GM12878 (cell line): ENCODE results near the gene BFSP2. TPM values are rescaled to one million over a fixed set of nuclear protein-coding genes. Genes with fewer than 3 reads are reported as not detected.
"Not testable (repeated sequence)": the region's sequence is repeated elsewhere in the genome, so short reads cannot be mapped to it uniquely, and the experiment has no call there.

Experiments
- ATAC-seq: fragments of 200-7000 bp; cut with Tn5 transposase; 3 replicates; pipeline ENCODE4 v1.9.1; 2020; ENCODE audit warnings: mild to moderate bottlenecking, moderate library complexity
- BruUV-seq: library from RNA; stranded (reverse); fragments of 400-500 nt; replicated peaks from 2 replicates; lab custom pipeline; 2021; lab: Mats Ljungman, UMichigan
- CTCF ChIA-PET: fragments of 300-600 bp; sonication (Branson Sonifier 250); formaldehyde crosslinking; extraction: SDS; loops from one replicate; lab custom pipeline; 2021; ENCODE audit warnings: inconsistent platforms; lab: Yijun Ruan, JAX
- POLR2A ChIA-PET: fragments of 350-600 bp; formaldehyde crosslinking; extraction: SDS; loops from one replicate; lab custom pipeline; 2021; ENCODE audit warnings: inconsistent platforms; lab: Charles Lee
- RAD21 ChIA-PET: fragments of 300-600 bp; sonication (Branson Sonifier 250); formaldehyde crosslinking; loops from one replicate; lab custom pipeline; 2023; ENCODE audit warnings: antibody characterized with exemption; ENCODE audit not compliant: unreplicated experiment; lab: Charles Lee
- SMC1A ChIA-PET: fragments of 300-600 bp; sonication (Branson Sonifier 250); formaldehyde crosslinking; loops from one replicate; lab custom pipeline; 2023; ENCODE audit not compliant: unreplicated experiment, uncharacterized antibody; lab: Charles Lee
- DNase-seq: peaks from one replicate; pipeline ENCODE4 v3.0.0-alpha.2; 2011; ENCODE audit warnings: low read depth, low spot score
- FAIRE-seq: peaks from 3 replicates; lab custom pipeline; 2011; peaks lifted over from hg19 to GRCh38; lab: Jason Lieb, UNC
- H2AFZ ChIP-seq: 2 replicates; pipeline ENCODE4 v1.6.0; 2011; ENCODE audit warnings: low read depth, low read length, control low read depth; ENCODE audit not compliant: control insufficient read depth
- H3K27ac ChIP-seq: 2 replicates; pipeline ENCODE4 v1.5.1; 2011; ENCODE audit warnings: control low read depth; ENCODE audit not compliant: control insufficient read depth, insufficient read depth
- H3K27me3 ChIP-seq, 2 experiments: replicated peaks in 1 of 2; 2 replicates each; pipeline versions ENCODE4 v1.6.0 to v1.6.1; 2011; ENCODE audit warnings: low read length in 1 of 2; ENCODE audit not compliant: control insufficient read depth in 2 of 2, insufficient read depth in 2 of 2
- H3K36me3 ChIP-seq, 2 experiments: 2 replicates each; pipeline ENCODE4 v1.5.1; 2011; ENCODE audit warnings: low read length in 1 of 2; ENCODE audit not compliant: control insufficient read depth in 2 of 2, insufficient read depth in 2 of 2
- H3K4me1 ChIP-seq: 2 replicates; pipeline ENCODE4 v1.6.1; 2011; ENCODE audit warnings: mild to moderate bottlenecking, low read length, moderate library complexity, mixed read lengths; ENCODE audit not compliant: control insufficient read depth, insufficient read depth
- H3K4me2 ChIP-seq: 2 replicates; pipeline ENCODE4 v1.6.0; 2011; ENCODE audit warnings: control low read depth; ENCODE audit not compliant: control insufficient read depth, insufficient read depth
- H3K4me3 ChIP-seq: fragments of 200-600 bp; sonication (generic); 2 replicates; pipeline ENCODE4 v1.5.1; 2016
- H3K79me2 ChIP-seq: 2 replicates; pipeline ENCODE4 v1.6.0; 2011; ENCODE audit warnings: low read length; ENCODE audit not compliant: control insufficient read depth, insufficient read depth
- H3K9ac ChIP-seq: 2 replicates; pipeline ENCODE4 v1.8.0; 2011; ENCODE audit warnings: low read length, control low read depth, mixed read lengths; ENCODE audit not compliant: control insufficient read depth, insufficient read depth
- H3K9me3 ChIP-seq: replicated peaks from 3 replicates; pipeline ENCODE4 v1.5.1; 2011; ENCODE audit warnings: mild to moderate bottlenecking, low read length; ENCODE audit not compliant: control insufficient read depth, insufficient read depth
- H4K20me1 ChIP-seq: 2 replicates; pipeline ENCODE4 v1.6.0; 2011; ENCODE audit not compliant: control insufficient read depth, insufficient read depth
- CBFB ChIP-seq: IDR thresholded peaks from 2 replicates; pipeline ENCODE4 v1.6.1; 2016; ENCODE audit warnings: antibody characterized with exemption, low read depth
- ETV6 ChIP-seq, 2 experiments: fragments of 450-650 bp in 1 of 2; IDR thresholded peaks in 1 of 2; conservative IDR thresholded peaks in 1 of 2; 2 replicates each; pipeline ENCODE4 v1.6.1; 2014; ENCODE audit warnings: antibody characterized with exemption in 1 of 2, borderline replicate concordance in 1 of 2, low read depth in 1 of 2, mild to moderate bottlenecking in 1 of 2, moderate library complexity in 1 of 2
- FOXK2 ChIP-seq: fragments of 450-650 bp; IDR thresholded peaks from 2 replicates; pipeline ENCODE4 v1.6.1; 2017; ENCODE audit warnings: mild to moderate bottlenecking, moderate library complexity
- GABPA ChIP-seq: IDR thresholded peaks from 2 replicates; pipeline ENCODE4 v1.6.1; 2014; ENCODE audit warnings: antibody characterized with exemption, low read depth, mild to moderate bottlenecking, inconsistent platforms
- RAD51 ChIP-seq: fragments of 450-650 bp; IDR thresholded peaks from 2 replicates; pipeline ENCODE4 v1.6.1; 2016; ENCODE audit warnings: moderate library complexity, mild to moderate bottlenecking, inconsistent platforms
- ZZZ3 ChIP-seq: IDR thresholded peaks from 2 replicates; pipeline ENCODE4 v1.6.1; 2011; ENCODE audit warnings: low read depth; ENCODE audit not compliant: control insufficient read depth, insufficient read length
- WGBS: methylation state at CpG from one replicate; pipeline ENCODE4 v1.1.6; 2016; ENCODE audit warnings: low lambda C conversion rate; ENCODE audit not compliant: insufficient replicate concordance, insufficient coverage; ENCODE audit errors: missing lambda C conversion rate; 5-methylcytosine and 5-hydroxymethylcytosine counted together
- in situ Hi-C: fragments of 300-500 bp; cut with MboI; formaldehyde crosslinking; loops from 9 replicates; pipeline ENCODE4 v1.14.3; 2018; ENCODE audit warnings: mixed read lengths
- intact Hi-C: fragments of 100-400 bp; cut with micrococcal nuclease; formaldehyde crosslinking; loops from one replicate; pipeline ENCODE4 v1.14.2; 2022; ENCODE audit not compliant: unreplicated experiment
- polyA plus RNA-seq, 11 experiments: library from polyadenylated mRNA; depleted of rRNA in 4 of 11; unstranded in 6 of 11; stranded (reverse) in 5 of 11; fragments of >200 nt; fragmentation: Nextera tagmentation in 4 of 11; fragmentation: Illumina TruSeq in 1 of 11; extraction: Ambion mirVana in 4 of 11; extraction: Trizol in 1 of 11; gene quantifications; 1 replicate in 1 of 11; 2 replicates in 10 of 11; pipeline versions ENCODE4 v1.2.1 to v1.2.3, GENCODE V29; 2011 to 2016; ENCODE audit warnings: inconsistent platforms in 2 of 11, missing spikeins in 2 of 11, low read depth in 1 of 11
- total RNA-seq, 4 experiments: library from RNA; depleted of rRNA in 3 of 4; stranded (reverse); fragments of >200 nt in 3 of 4; fragmentation: Illumina TruSeq in 1 of 4; extraction: Trizol in 1 of 4; gene quantifications; 2 replicates each; pipeline versions ENCODE4 v1.2.1 to v1.2.3, GENCODE V29; 2013 to 2021
- TF ChIP-seq, protein P1 (sequence below): fragments of 450-650 bp; formaldehyde crosslinking; IDR thresholded peaks from 2 replicates; pipeline ENCODE4 v1.5.0; 2022; ENCODE audit warnings: mild to moderate bottlenecking, missing genetic modification characterization

BFSP2 gene
- total and polyA plus RNA-seq, 10 of the 15 experiments (the other 5 are each of a cell fraction or from before 2014, with no cell fraction given) = 1.5 to 20.4 (median 7.3) TPM

DNA sequence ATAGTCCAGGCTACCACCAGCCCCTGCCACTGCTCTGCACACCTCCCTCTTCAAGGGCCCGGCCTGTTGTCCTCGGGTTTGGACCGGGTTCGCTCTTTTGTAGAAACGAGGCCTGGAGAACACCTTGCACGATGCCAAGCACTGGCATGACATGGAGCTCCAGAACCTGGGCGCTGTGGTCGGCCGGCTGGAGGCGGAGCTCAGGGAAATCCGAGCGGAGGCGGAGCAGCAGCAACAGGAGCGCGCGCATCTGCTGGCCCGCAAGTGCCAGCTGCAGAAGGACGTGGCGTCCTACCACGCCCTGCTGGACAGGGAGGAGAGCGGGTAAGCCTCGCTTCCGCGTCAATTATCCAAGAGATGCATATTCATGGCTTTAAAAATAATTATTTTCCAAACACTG, 72.4 kb downstream of the BFSP2 start (continued):
- TF ChIP-seq CBFB (no peak), ZZZ3 (no peak), ETV6 (conservative IDR thresholded peaks at IDR 0.05 in 1 of 2, IDR thresholded peaks at IDR 0.05 in 1 of 2; ENCODE audit: borderline replicate concordance in 1 of 2, low read depth in 1 of 2) (no peak), RAD51 (no peak)
- TF ChIP-seq, protein P1, sequence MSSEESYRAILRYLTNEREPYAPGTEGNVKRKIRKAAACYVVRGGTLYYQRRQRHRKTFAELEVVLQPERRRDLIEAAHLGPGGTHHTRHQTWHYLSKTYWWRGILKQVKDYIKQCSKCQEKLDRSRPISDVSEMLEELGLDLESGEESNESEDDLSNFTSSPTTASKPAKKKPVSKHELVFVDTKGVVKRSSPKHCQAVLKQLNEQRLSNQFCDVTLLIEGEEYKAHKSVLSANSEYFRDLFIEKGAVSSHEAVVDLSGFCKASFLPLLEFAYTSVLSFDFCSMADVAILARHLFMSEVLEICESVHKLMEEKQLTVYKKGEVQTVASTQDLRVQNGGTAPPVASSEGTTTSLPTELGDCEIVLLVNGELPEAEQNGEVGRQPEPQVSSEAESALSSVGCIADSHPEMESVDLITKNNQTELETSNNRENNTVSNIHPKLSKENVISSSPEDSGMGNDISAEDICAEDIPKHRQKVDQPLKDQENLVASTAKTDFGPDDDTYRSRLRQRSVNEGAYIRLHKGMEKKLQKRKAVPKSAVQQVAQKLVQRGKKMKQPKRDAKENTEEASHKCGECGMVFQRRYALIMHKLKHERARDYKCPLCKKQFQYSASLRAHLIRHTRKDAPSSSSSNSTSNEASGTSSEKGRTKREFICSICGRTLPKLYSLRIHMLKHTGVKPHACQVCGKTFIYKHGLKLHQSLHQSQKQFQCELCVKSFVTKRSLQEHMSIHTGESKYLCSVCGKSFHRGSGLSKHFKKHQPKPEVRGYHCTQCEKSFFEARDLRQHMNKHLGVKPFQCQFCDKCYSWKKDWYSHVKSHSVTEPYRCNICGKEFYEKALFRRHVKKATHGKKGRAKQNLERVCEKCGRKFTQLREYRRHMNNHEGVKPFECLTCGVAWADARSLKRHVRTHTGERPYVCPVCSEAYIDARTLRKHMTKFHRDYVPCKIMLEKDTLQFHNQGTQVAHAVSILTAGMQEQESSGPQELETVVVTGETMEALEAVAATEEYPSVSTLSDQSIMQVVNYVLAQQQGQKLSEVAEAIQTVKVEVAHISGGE (CRISPR knock-in tag) = no peak
- TF ChIP-seq, all 136 proteins: peak for 0

DNA sequence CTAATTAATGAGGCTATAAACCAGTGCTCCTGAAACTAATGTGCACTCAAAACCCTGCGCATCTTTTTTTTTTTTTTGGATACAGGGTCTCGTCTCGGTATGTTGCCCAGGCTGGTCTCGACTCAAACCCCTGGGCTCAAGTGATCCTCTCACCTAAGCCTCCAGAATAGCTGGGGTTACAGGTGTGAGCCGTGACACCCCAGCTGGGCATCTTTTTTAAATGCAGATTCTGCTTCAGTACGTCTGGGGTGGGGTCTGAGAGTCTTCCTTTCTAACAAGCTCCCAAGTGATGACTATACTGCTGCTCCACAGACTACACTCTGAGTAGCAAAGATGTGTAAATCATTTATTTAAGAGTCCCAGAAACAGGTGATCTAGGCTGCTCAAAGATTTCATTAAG, 73.0 kb downstream of the BFSP2 start:
- H2AFZ ChIP-seq = no peak overlapping the region
- DNase-seq (no peak), FAIRE-seq (no peak), ATAC-seq (no peak)
- WGBS = 75% methylated on average over 6 of the region's 6 CpGs
- no peaks in the 10 kb centered on the region for H3K27me3 ChIP-seq
- H3K9me3 ChIP-seq = no peaks in the 10 kb centered on the region
- no peaks in the 10 kb centered on the region; a peak in 1 of 4 replicates for H3K36me3 ChIP-seq
- CTCF ChIA-PET = interaction anchor here (0.9 to 3.4 kb wide), 2 partner anchors 14 to 17 kb away, joined by 3 to 16 read pairs; no protein-coding TSS in a partner anchor
- no peaks in the 10 kb centered on the region for H4K20me1 ChIP-seq
- H3K27ac ChIP-seq = no peak overlapping the region
- TF ChIP-seq FOXK2 (no peak), GABPA (no peak)
- H3K79me2 ChIP-seq = peaks cover 4% of the 10 kb centered on the region
- POLR2A ChIA-PET = interaction anchor here (0.7 to 5.9 kb wide), 5 partner anchors 12 to 101 kb away, joined by 3 to 38 read pairs (median 4); partner anchors contain the start of gene CDV3
- H3K9ac ChIP-seq = no peak overlapping the region
- H3K4me3 ChIP-seq = no peak overlapping the region
- RAD21 ChIA-PET = interaction anchor here (0.7 to 1.7 kb wide), 6 partner anchors 8 to 104 kb away, joined by 3 to 5 read pairs (median 4); no protein-coding TSS in a partner anchor
- peaks cover 67% of the 10 kb centered on the region for H3K4me1 ChIP-seq
- H3K4me2 ChIP-seq = no peak overlapping the region
- in situ Hi-C loops = loop anchor here (25.0 kb wide), 1 partner anchor 1014 kb away; the partner anchor contains the start of genes ANAPC13 and CEP63
- SMC1A ChIA-PET = interaction anchor here (0.6 to 20.9 kb wide), 5 partner anchors 7 to 99 kb away, joined by 3 to 380 read pairs (median 4); no protein-coding TSS in a partner anchor
- intact Hi-C loops = no loop called here
- BruUV-seq = no TSS peak

DNA sequence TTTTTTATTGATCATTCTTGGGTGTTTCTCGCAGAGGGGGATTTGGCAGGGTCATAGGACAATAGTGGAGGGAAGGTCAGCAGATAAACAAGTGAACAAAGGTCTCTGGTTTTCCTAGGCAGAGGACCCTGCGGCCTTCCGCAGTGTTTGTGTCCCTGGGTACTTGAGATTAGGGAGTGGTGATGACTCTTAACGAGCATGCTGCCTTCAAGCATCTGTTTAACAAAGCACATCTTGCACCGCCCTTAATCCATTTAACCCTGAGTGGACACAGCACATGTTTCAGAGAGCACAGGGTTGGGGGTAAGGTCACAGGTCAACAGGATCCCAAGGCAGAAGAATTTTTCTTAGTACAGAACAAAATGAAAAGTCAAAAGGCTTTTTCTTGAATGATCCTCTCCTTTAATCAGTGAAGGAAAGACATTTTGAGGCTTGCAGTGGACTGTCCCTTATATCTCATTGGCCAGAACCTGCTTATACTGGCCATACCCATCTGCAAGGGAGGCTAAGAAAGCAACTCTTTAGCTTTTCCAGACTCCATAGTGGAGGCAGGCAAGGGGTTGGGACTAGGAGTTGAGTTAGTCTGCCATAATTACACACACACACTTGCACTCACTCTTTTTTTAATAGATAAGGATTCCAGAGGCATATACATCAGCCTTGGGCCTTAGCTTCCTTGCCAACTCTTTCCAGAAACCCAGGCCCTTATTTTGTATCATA, 73.8 kb downstream of the BFSP2 start:
- H2AFZ ChIP-seq, H3K79me2 ChIP-seq, H3K4me3 ChIP-seq, H3K9ac ChIP-seq, H4K20me1 ChIP-seq, H3K36me3 ChIP-seq, H3K27me3 ChIP-seq, FAIRE-seq, H3K9me3 ChIP-seq, BruUV-seq, ATAC-seq, DNase-seq: not testable (repeated sequence)
- ChIA-PET POLR2A (interaction anchor here (0.7 to 5.9 kb wide), 8 partner anchors 16 to 103 kb away, joined by 3 to 38 read pairs (median 4); partner anchors contain the start of gene CDV3), CTCF (interaction anchor here (0.6 to 5.4 kb wide), 10 partner anchors 10 to 157 kb away, joined by 3 to 44 read pairs (median 10); partner anchors contain the start of gene CDV3), RAD21 (interaction anchor here (0.6 to 2.1 kb wide), 10 partner anchors 9 to 189 kb away, joined by 3 to 20 read pairs (median 5); partner anchors contain the start of genes CDV3 and TOPBP1), SMC1A (interaction anchor here (1.2 to 20.9 kb wide), 11 partner anchors 8 to 104 kb away, joined by 3 to 380 read pairs (median 5); partner anchors contain the start of gene CDV3)
- Histone ChIP-seq H3K27ac (peak overlapping the region; percentile 97), H3K4me2 (peak overlapping the region; percentile 26; the same call in 1 of the 2 replicates), H3K4me1 (peaks cover 67% of the 10 kb centered on the region)
- WGBS = no CpG with 5 or more reads among the region's 5 CpGs
- intact Hi-C loops = loop anchor here (2.0 kb wide), 1 partner anchor 99 kb away; the partner anchor contains the start of gene CDV3
- in situ Hi-C loops = loop anchor here (25.0 kb wide), 1 partner anchor 1014 kb away; the partner anchor contains the start of genes ANAPC13 and CEP63
